HG03432 (cell line): ENCODE results near the gene TPD52L2.
A peak's percentile ranks its signal among the peaks of the same experiment; 100 is the strongest.

Source experiments
- ATAC-seq: cut with Tn5 transposase; IDR thresholded peaks from one replicate; pipeline ENCODE4 v1.9.1; 2021; ENCODE audit warnings: mild to moderate bottlenecking, moderate library complexity; ENCODE audit not compliant: unreplicated experiment

Gene TPD52L2

GRCh38 chr20:63864978-63865640 lies at the start of gene TPD52L2:
Gene TPD52L2, plus strand, starts transcription at chr20:63865270. Its CDS starts 96 bp downstream, at chr20:63865366.
- peak; percentile 64 for ATAC-seq

GRCh38 chr20:63815615-63816253 lies 49.3 kb upstream of the TPD52L2 start:
- ATAC-seq, result no peak

- no peak for ATAC-seq
Measured at GRCh38 chr20:63819224-63819921, 45.7 kb upstream of the TPD52L2 start.

- ATAC-seq, result no peak
Measured at GRCh38 chr20:63821811-63822210, 43.3 kb upstream of the TPD52L2 start.

- no peak for ATAC-seq
Measured at GRCh38 chr20:63822276-63822696, 42.8 kb upstream of the TPD52L2 start.

- no peak for ATAC-seq
Measured at GRCh38 chr20:63823691-63824311, 41.3 kb upstream of the TPD52L2 start.

GRCh38 chr20:63825331-63826118 lies 39.5 kb upstream of the TPD52L2 start:
- no peak for ATAC-seq

- no peak for ATAC-seq
Measured at GRCh38 chr20:63826753-63827152, 38.3 kb upstream of the TPD52L2 start.

GRCh38 chr20:63828124-63828523 lies 36.9 kb upstream of the TPD52L2 start:
- no peak for ATAC-seq

- no peak for ATAC-seq
Measured at GRCh38 chr20:63828545-63828944, 36.5 kb upstream of the TPD52L2 start.

GRCh38 chr20:63828951-63829350 lies 36.1 kb upstream of the TPD52L2 start:
- no peak for ATAC-seq

GRCh38 chr20:63829603-63829944 lies 35.5 kb upstream of the TPD52L2 start:
- no peak for ATAC-seq

GRCh38 chr20:63829945-63830835 lies 34.9 kb upstream of the TPD52L2 start:
- ATAC-seq, result peak; percentile 20

- ATAC-seq, result peak; percentile 58
Measured at GRCh38 chr20:63830841-63831588, 34.1 kb upstream of the TPD52L2 start, which contains the start of gene ZBTB46. Gene ZBTB46, minus strand, starts transcription at chr20:63831264. Its CDS starts 40,507 bp downstream, at chr20:63790757.

- peak; percentile 3 for ATAC-seq
Measured at GRCh38 chr20:63831646-63831992, 33.5 kb upstream of the TPD52L2 start.

GRCh38 chr20:63831993-63832686 lies 32.9 kb upstream of the TPD52L2 start:
- no peak for ATAC-seq

- no peak for ATAC-seq
Measured at GRCh38 chr20:63833776-63834490, 31.1 kb upstream of the TPD52L2 start.

GRCh38 chr20:63834491-63834880 lies 30.6 kb upstream of the TPD52L2 start:
- no peak for ATAC-seq
